Measurements from ENCODE around the gene DET1.
"Not testable (repeated sequence)": the region's sequence is repeated elsewhere in the genome, so short reads cannot be mapped to it uniquely, and the experiment has no call there.

DET1 gene

GRCh38 chr15:88529021-88529630 lies 17.4 kb downstream of the DET1 start:
- WGBS (ENCODE audit: insufficient coverage): 100% methylated on average over 1 of the region's 1 CpG
- Histone ChIP-seq H3K27me3 (replicated peaks in 2 of 5; ENCODE audit: control insufficient read depth in 4 of 5, insufficient read depth in 5 of 5, low read length in 4 of 5) (no peaks in the 10 kb centered on the region), H3K36me3 (ENCODE audit: control insufficient read depth in 4 of 4, insufficient read depth in 4 of 4, low read length in 3 of 4) (peaks cover 11 to 45% (median 22%) of the 10 kb centered on the region in 4 experiments), H3K4me1 (ENCODE audit: control extremely low read depth in 1 of 4, control insufficient read depth in 4 of 4, insufficient read depth in 4 of 4, low read length in 3 of 4) (no peaks in the 10 kb centered on the region), H3K4me3 (ENCODE audit: control insufficient read depth in 1 of 7, extremely low read depth in 1 of 7, insufficient read depth in 4 of 7, low read depth in 2 of 7, low read length in 6 of 7) (no peak overlapping the region), H3K9me3 (ENCODE audit: control extremely low read depth in 1 of 5, control insufficient read depth in 4 of 5, insufficient read depth in 2 of 5, low read depth in 1 of 5, low read length in 4 of 5) (peaks cover 0 to 7% (median 1%) of the 10 kb centered on the region in 5 experiments), H3K27ac (ENCODE audit: insufficient read depth in 1 of 2, low read depth in 1 of 2, low read length in 2 of 2, poor library complexity in 1 of 2, severe bottlenecking in 2 of 2) (no peak overlapping the region)
- ChIA-PET POLR2A (no interaction called here), CTCF (interaction anchor here (1.0 kb wide), 1 partner anchor 109 kb away, joined by 3 read pairs; the partner anchor contains the start of gene ISG20)
- no peak for DNase-seq

GRCh38 chr15:88526247-88526879 lies 20.1 kb downstream of the DET1 start:
- DNase-seq: no peak
- Histone ChIP-seq H3K27ac (ENCODE audit: insufficient read depth in 1 of 2, low read depth in 1 of 2, low read length in 2 of 2, poor library complexity in 1 of 2, severe bottlenecking in 2 of 2) (no peak overlapping the region), H3K27me3 (replicated peaks in 2 of 5; ENCODE audit: control insufficient read depth in 4 of 5, insufficient read depth in 5 of 5, low read length in 4 of 5) (no peaks in the 10 kb centered on the region), H3K9me3 (ENCODE audit: control extremely low read depth in 1 of 5, control insufficient read depth in 4 of 5, insufficient read depth in 2 of 5, low read depth in 1 of 5, low read length in 4 of 5) (peaks cover 0 to 1% (median 0%) of the 10 kb centered on the region in 5 experiments), H3K4me3 (ENCODE audit: control insufficient read depth in 1 of 7, extremely low read depth in 1 of 7, insufficient read depth in 4 of 7, low read depth in 2 of 7, low read length in 6 of 7) (no peak overlapping the region), H3K36me3 (ENCODE audit: control insufficient read depth in 4 of 4, insufficient read depth in 4 of 4, low read length in 3 of 4) (peaks cover 11 to 47% (median 24%) of the 10 kb centered on the region in 4 experiments), H3K4me1 (ENCODE audit: control extremely low read depth in 1 of 4, control insufficient read depth in 4 of 4, insufficient read depth in 4 of 4, low read length in 3 of 4) (no peaks in the 10 kb centered on the region)
- ChIA-PET POLR2A (no interaction called here), CTCF (no interaction called here)

- no peak overlapping the region for H3K4me3 ChIP-seq (ENCODE audit: control insufficient read depth in 1 of 7, extremely low read depth in 1 of 7, insufficient read depth in 4 of 7, low read depth in 2 of 7, low read length in 6 of 7)
- CTCF ChIA-PET: no interaction called here
- no peaks in the 10 kb centered on the region for H3K4me1 ChIP-seq (ENCODE audit: control extremely low read depth in 1 of 4, control insufficient read depth in 4 of 4, insufficient read depth in 4 of 4, low read length in 3 of 4)
- no peak for DNase-seq
- H3K36me3 ChIP-seq (ENCODE audit: control insufficient read depth in 4 of 4, insufficient read depth in 4 of 4, low read length in 3 of 4): peaks cover 3 to 38% (median 18%) of the 10 kb centered on the region in 4 experiments
- H3K27ac ChIP-seq (ENCODE audit: insufficient read depth in 1 of 2, low read depth in 1 of 2, low read length in 2 of 2, poor library complexity in 1 of 2, severe bottlenecking in 2 of 2): no peak overlapping the region
- no peaks in the 10 kb centered on the region for H3K27me3 ChIP-seq (replicated peaks in 2 of 5; ENCODE audit: control insufficient read depth in 4 of 5, insufficient read depth in 5 of 5, low read length in 4 of 5)
- peaks cover 0 to 1% (median 0%) of the 10 kb centered on the region in 5 experiments for H3K9me3 ChIP-seq (ENCODE audit: control extremely low read depth in 1 of 5, control insufficient read depth in 4 of 5, insufficient read depth in 2 of 5, low read depth in 1 of 5, low read length in 4 of 5)
- POLR2A ChIA-PET: no interaction called here
Measured at GRCh38 chr15:88525418-88525817, 21.1 kb downstream of the DET1 start.

GRCh38 chr15:88524094-88524493 lies 22.4 kb downstream of the DET1 start:
- DNase-seq; H3K27me3 ChIP-seq (replicated peaks in 2 of 5; ENCODE audit: control insufficient read depth in 4 of 5, insufficient read depth in 5 of 5, low read length in 4 of 5); CTCF ChIA-PET; POLR2A ChIA-PET; H3K27ac ChIP-seq (ENCODE audit: insufficient read depth in 1 of 2, low read depth in 1 of 2, low read length in 2 of 2, poor library complexity in 1 of 2, severe bottlenecking in 2 of 2); H3K4me3 ChIP-seq (ENCODE audit: control insufficient read depth in 1 of 7, extremely low read depth in 1 of 7, insufficient read depth in 4 of 7, low read depth in 2 of 7, low read length in 6 of 7); H3K9me3 ChIP-seq (ENCODE audit: control extremely low read depth in 1 of 5, control insufficient read depth in 4 of 5, insufficient read depth in 2 of 5, low read depth in 1 of 5, low read length in 4 of 5); H3K4me1 ChIP-seq (ENCODE audit: control extremely low read depth in 1 of 4, control insufficient read depth in 4 of 4, insufficient read depth in 4 of 4, low read length in 3 of 4): not testable (repeated sequence)
- 98% methylated on average over 22 of the region's 23 CpGs for WGBS (ENCODE audit: insufficient coverage)
- H3K36me3 ChIP-seq (ENCODE audit: control insufficient read depth in 4 of 4, insufficient read depth in 4 of 4, low read length in 3 of 4): peaks cover 0 to 26% (median 13%) of the 10 kb centered on the region in 4 experiments

GRCh38 chr15:88518903-88519302 lies 27.6 kb downstream of the DET1 start:
- CTCF ChIA-PET: no interaction called here
- H3K4me3 ChIP-seq (ENCODE audit: control insufficient read depth in 1 of 7, extremely low read depth in 1 of 7, insufficient read depth in 4 of 7, low read depth in 2 of 7, low read length in 6 of 7): no peak overlapping the region
- no peaks in the 10 kb centered on the region for H3K27me3 ChIP-seq (replicated peaks in 2 of 5; ENCODE audit: control insufficient read depth in 4 of 5, insufficient read depth in 5 of 5, low read length in 4 of 5)
- no peak overlapping the region for H3K27ac ChIP-seq (ENCODE audit: insufficient read depth in 1 of 2, low read depth in 1 of 2, low read length in 2 of 2, poor library complexity in 1 of 2, severe bottlenecking in 2 of 2)
- H3K36me3 ChIP-seq (ENCODE audit: control insufficient read depth in 4 of 4, insufficient read depth in 4 of 4, low read length in 3 of 4): peaks cover 2 to 8% (median 4%) of the 10 kb centered on the region in 4 experiments
- no peaks in the 10 kb centered on the region for H3K4me1 ChIP-seq (ENCODE audit: control extremely low read depth in 1 of 4, control insufficient read depth in 4 of 4, insufficient read depth in 4 of 4, low read length in 3 of 4)
- WGBS (ENCODE audit: insufficient coverage): 91% methylated on average over 3 of the region's 3 CpGs
- no peak for DNase-seq
- H3K9me3 ChIP-seq (ENCODE audit: control extremely low read depth in 1 of 5, control insufficient read depth in 4 of 5, insufficient read depth in 2 of 5, low read depth in 1 of 5, low read length in 4 of 5): no peaks in the 10 kb centered on the region
- POLR2A ChIA-PET: no interaction called here

- no peak for DNase-seq
- POLR2A ChIA-PET: no interaction called here
- Histone ChIP-seq H3K27ac (ENCODE audit: insufficient read depth in 1 of 2, low read depth in 1 of 2, low read length in 2 of 2, poor library complexity in 1 of 2, severe bottlenecking in 2 of 2) (no peak overlapping the region), H3K27me3 (replicated peaks in 2 of 5; ENCODE audit: control insufficient read depth in 4 of 5, insufficient read depth in 5 of 5, low read length in 4 of 5) (no peaks in the 10 kb centered on the region), H3K9me3 (ENCODE audit: control extremely low read depth in 1 of 5, control insufficient read depth in 4 of 5, insufficient read depth in 2 of 5, low read depth in 1 of 5, low read length in 4 of 5) (no peaks in the 10 kb centered on the region), H3K4me1 (ENCODE audit: control extremely low read depth in 1 of 4, control insufficient read depth in 4 of 4, insufficient read depth in 4 of 4, low read length in 3 of 4) (no peaks in the 10 kb centered on the region), H3K4me3 (ENCODE audit: control insufficient read depth in 1 of 7, extremely low read depth in 1 of 7, insufficient read depth in 4 of 7, low read depth in 2 of 7, low read length in 6 of 7) (no peak overlapping the region), H3K36me3 (ENCODE audit: control insufficient read depth in 4 of 4, insufficient read depth in 4 of 4, low read length in 3 of 4) (peaks cover 12 to 32% (median 16%) of the 10 kb centered on the region in 4 experiments)
- CTCF ChIA-PET: no interaction called here
- no CpG with 5 or more reads among the region's 5 CpGs for WGBS (ENCODE audit: insufficient coverage)
Measured at GRCh38 chr15:88513195-88513594, 33.3 kb downstream of the DET1 start.

GRCh38 chr15:88512601-88513000 lies 33.9 kb downstream of the DET1 start:
- Histone ChIP-seq H3K9me3 (ENCODE audit: control extremely low read depth in 1 of 5, control insufficient read depth in 4 of 5, insufficient read depth in 2 of 5, low read depth in 1 of 5, low read length in 4 of 5) (no peaks in the 10 kb centered on the region), H3K4me3 (ENCODE audit: control insufficient read depth in 1 of 7, extremely low read depth in 1 of 7, insufficient read depth in 4 of 7, low read depth in 2 of 7, low read length in 6 of 7) (no peak overlapping the region), H3K36me3 (ENCODE audit: control insufficient read depth in 4 of 4, insufficient read depth in 4 of 4, low read length in 3 of 4) (peaks cover 12 to 33% (median 17%) of the 10 kb centered on the region in 4 experiments), H3K4me1 (ENCODE audit: control extremely low read depth in 1 of 4, control insufficient read depth in 4 of 4, insufficient read depth in 4 of 4, low read length in 3 of 4) (no peaks in the 10 kb centered on the region), H3K27me3 (replicated peaks in 2 of 5; ENCODE audit: control insufficient read depth in 4 of 5, insufficient read depth in 5 of 5, low read length in 4 of 5) (no peaks in the 10 kb centered on the region), H3K27ac (ENCODE audit: insufficient read depth in 1 of 2, low read depth in 1 of 2, low read length in 2 of 2, poor library complexity in 1 of 2, severe bottlenecking in 2 of 2) (no peak overlapping the region)
- DNase-seq: no peak
- POLR2A ChIA-PET: no interaction called here
- CTCF ChIA-PET: no interaction called here
- 100% methylated on average over 3 of the region's 5 CpGs for WGBS (ENCODE audit: insufficient coverage)

All from common myeloid progenitor, CD34-positive (primary cell).